ENCODE data around the gene SUPT6H. TPM values are rescaled to one million over a fixed set of nuclear protein-coding genes. Genes with fewer than 3 reads are reported as not detected.

SUPT6H gene
- total and polyA plus RNA-seq, 2 experiments from 2014 or later, result 32.6 to 50.8 TPM

DNA sequence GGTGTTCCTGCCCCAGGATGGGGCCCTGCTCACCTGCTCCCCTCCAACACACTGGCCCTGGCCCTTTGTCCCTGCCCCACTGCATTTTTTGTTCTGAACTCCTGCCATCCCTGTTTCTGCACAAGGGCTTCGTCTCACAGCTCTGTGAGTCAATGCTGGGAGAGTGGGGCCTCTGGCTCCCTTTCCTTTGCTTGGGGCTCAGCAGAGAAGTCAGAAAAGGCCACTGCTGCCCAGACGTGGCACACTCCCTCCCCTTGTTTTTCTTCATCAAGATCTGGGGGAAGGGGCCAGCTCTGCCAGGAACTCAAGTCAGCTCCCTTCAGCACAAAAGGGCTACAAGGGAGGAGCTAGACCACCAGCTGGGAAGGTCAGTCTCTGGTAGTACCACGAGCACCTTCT is 40.7 kb downstream of the SUPT6H start:
- Histone ChIP-seq H3K9me3 (ENCODE audit: low read depth) (no peaks in the 10 kb centered on the region), H3K79me2 (no peaks in the 10 kb centered on the region), H3K36me3 (replicated peaks; ENCODE audit: insufficient read depth, low read depth) (no peaks in the 10 kb centered on the region), H3K9me2 (replicated peaks; ENCODE audit: insufficient read depth) (no peaks in the 10 kb centered on the region), H3K4me2 (no peak overlapping the region), H3K27ac (no peak overlapping the region), H3K4me3 (no peak overlapping the region), H3K27me3 (no peaks in the 10 kb centered on the region), H2AFZ (no peak overlapping the region), H3K4me1 (ENCODE audit: insufficient read depth) (peaks cover 19% of the 10 kb centered on the region), H4K20me1 (ENCODE audit: insufficient read depth, poor library complexity, severe bottlenecking) (no peaks in the 10 kb centered on the region)
- TF ChIP-seq EZH2 (IDR thresholded peaks at IDR 0.05; ENCODE audit: borderline replicate concordance), result no peak
- TF ChIP-seq, protein P1, sequence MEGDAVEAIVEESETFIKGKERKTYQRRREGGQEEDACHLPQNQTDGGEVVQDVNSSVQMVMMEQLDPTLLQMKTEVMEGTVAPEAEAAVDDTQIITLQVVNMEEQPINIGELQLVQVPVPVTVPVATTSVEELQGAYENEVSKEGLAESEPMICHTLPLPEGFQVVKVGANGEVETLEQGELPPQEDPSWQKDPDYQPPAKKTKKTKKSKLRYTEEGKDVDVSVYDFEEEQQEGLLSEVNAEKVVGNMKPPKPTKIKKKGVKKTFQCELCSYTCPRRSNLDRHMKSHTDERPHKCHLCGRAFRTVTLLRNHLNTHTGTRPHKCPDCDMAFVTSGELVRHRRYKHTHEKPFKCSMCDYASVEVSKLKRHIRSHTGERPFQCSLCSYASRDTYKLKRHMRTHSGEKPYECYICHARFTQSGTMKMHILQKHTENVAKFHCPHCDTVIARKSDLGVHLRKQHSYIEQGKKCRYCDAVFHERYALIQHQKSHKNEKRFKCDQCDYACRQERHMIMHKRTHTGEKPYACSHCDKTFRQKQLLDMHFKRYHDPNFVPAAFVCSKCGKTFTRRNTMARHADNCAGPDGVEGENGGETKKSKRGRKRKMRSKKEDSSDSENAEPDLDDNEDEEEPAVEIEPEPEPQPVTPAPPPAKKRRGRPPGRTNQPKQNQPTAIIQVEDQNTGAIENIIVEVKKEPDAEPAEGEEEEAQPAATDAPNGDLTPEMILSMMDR (IDR thresholded peaks at IDR 0.05; ENCODE audit: poor library complexity), result no peak
- TF ChIP-seq EZH2phosphoT487 (IDR thresholded peaks at IDR 0.05; ENCODE audit: low read depth, severe bottlenecking, unreplicated experiment), result no peak
- WGBS (ENCODE audit: low lambda C conversion rate, missing lambda C conversion rate), result 80% methylated on average over 3 of the region's 3 CpGs
- DNase-seq (ENCODE audit: low spot score), result no peak

DNA sequence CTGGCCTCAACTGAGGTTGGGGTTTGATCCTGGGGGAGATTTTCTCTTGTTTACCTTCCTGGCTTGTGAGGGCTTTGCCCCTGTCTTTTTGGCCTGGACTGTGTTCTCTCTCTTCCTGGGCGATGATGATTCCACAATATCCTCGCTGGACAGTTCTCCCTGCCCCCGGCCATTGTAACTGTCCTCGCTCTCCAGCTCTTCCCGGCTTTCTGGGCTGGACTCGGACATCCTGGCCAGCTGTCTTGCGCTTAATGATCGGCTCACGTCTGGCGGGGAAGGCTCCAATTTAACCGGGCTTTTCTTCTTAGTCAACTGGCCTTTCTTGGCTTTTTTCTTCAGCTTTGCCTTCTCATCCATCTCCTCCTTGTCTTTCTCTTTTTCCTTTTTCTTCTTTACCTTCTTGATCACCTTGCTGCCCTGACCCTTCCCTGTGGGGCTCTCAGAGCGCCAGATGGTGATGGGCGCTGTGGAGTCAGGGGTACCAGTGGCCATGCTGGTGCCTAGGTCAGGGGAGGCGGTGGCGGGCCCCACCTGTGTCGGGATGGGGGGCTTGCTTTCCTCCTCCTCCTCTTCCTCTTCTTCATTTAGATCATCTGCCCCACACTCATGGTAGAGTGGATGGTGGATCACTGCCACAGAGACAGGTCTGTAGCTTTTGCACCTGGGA is 41.7 kb downstream of the SUPT6H start:
- H3K27me3 ChIP-seq, result no peaks in the 10 kb centered on the region
- no peak overlapping the region for H3K27ac ChIP-seq
- peaks cover 13% of the 10 kb centered on the region for H3K4me1 ChIP-seq (ENCODE audit: insufficient read depth)
- no peak for TF ChIP-seq EZH2 (IDR thresholded peaks at IDR 0.05; ENCODE audit: borderline replicate concordance)
- TF ChIP-seq, protein P1 (IDR thresholded peaks at IDR 0.05; ENCODE audit: poor library complexity), result no peak
- no peak for TF ChIP-seq EZH2phosphoT487 (IDR thresholded peaks at IDR 0.05; ENCODE audit: low read depth, severe bottlenecking, unreplicated experiment)
- no peak overlapping the region for H3K4me2 ChIP-seq
- H3K9me3 ChIP-seq (ENCODE audit: low read depth), result no peaks in the 10 kb centered on the region
- H2AFZ ChIP-seq, result no peak overlapping the region
- H3K79me2 ChIP-seq, result no peaks in the 10 kb centered on the region
- no peaks in the 10 kb centered on the region for H3K9me2 ChIP-seq (replicated peaks; ENCODE audit: insufficient read depth)
- DNase-seq (ENCODE audit: low spot score), result no peak
- H3K4me3 ChIP-seq, result no peak overlapping the region
- no peaks in the 10 kb centered on the region for H4K20me1 ChIP-seq (ENCODE audit: insufficient read depth, poor library complexity, severe bottlenecking)
- WGBS (ENCODE audit: low lambda C conversion rate, missing lambda C conversion rate), result 94% methylated on average over 16 of the region's 16 CpGs
- H3K36me3 ChIP-seq (replicated peaks; ENCODE audit: insufficient read depth, low read depth), result no peaks in the 10 kb centered on the region

DNA sequence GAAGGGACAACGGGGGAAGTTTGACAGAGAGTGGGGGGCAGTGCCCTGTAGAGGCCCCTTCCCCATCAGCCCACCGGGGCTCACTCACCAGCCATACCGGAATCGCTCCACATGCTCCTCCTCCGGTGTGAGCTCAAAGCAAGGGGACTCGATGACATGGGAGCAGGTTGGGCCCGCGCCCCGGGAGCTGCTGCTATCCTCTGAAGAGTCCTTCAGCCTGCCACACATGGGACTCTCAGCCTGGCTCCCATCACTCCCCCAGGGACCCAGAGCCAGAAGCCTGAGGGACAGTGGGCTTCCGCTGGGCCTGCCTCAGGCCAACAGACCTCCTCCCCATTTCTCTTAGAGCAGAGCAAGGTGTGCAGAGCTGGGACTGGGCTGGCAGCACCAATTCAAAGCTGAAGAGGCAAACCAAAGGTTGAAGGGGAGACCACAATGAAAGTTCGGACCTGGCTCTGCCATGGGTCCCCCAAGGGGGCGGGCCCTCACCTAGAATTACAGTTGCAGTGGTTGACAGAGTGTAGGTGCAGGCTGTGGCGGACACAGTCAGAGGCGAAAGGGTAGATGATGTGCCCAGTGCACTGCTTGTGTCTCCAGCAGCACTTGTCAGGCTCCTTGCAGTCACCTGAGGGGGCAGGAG is 42.3 kb downstream of the SUPT6H start:
- H3K4me3 ChIP-seq, result no peak overlapping the region
- no peaks in the 10 kb centered on the region for H4K20me1 ChIP-seq (ENCODE audit: insufficient read depth, poor library complexity, severe bottlenecking)
- no peak overlapping the region for H3K27ac ChIP-seq
- TF ChIP-seq EZH2 (IDR thresholded peaks at IDR 0.05; ENCODE audit: borderline replicate concordance), result no peak
- TF ChIP-seq, protein P1 (IDR thresholded peaks at IDR 0.05; ENCODE audit: poor library complexity), result no peak
- no peak for TF ChIP-seq EZH2phosphoT487 (IDR thresholded peaks at IDR 0.05; ENCODE audit: low read depth, severe bottlenecking, unreplicated experiment)
- no peak overlapping the region for H2AFZ ChIP-seq
- no peaks in the 10 kb centered on the region for H3K9me3 ChIP-seq (ENCODE audit: low read depth)
- WGBS (ENCODE audit: low lambda C conversion rate, missing lambda C conversion rate), result 95% methylated on average over 14 of the region's 14 CpGs
- H3K36me3 ChIP-seq (replicated peaks; ENCODE audit: insufficient read depth, low read depth), result no peaks in the 10 kb centered on the region
- H3K27me3 ChIP-seq, result no peaks in the 10 kb centered on the region
- no peak for DNase-seq (ENCODE audit: low spot score)
- H3K9me2 ChIP-seq (replicated peaks; ENCODE audit: insufficient read depth), result no peaks in the 10 kb centered on the region
- H3K4me1 ChIP-seq (ENCODE audit: insufficient read depth), result peaks cover 7% of the 10 kb centered on the region
- H3K4me2 ChIP-seq, result no peak overlapping the region
- peaks cover 3% of the 10 kb centered on the region for H3K79me2 ChIP-seq

Measured in hepatocyte (in vitro differentiated cells).